ENCODE results near the gene NACAD. TPM values are rescaled to one million over a fixed set of nuclear protein-coding genes. Genes with fewer than 3 reads are reported as not detected.

NACAD gene
- total RNA-seq, 1 experiment from 2014 or later: 5.5 TPM

- ATAC-seq: no peak
- H3K9me3 Mint-ChIP-seq: no peaks in the 10 kb centered on the region
- H3K4me3 Mint-ChIP-seq: no peak overlapping the region
- H3K27me3 Mint-ChIP-seq (ENCODE audit: low read depth): no peaks in the 10 kb centered on the region
- H3K36me3 Mint-ChIP-seq: peaks cover 71% of the 10 kb centered on the region
- POLR2A ChIA-PET: no interaction called here
- CTCF ChIA-PET: interaction anchor here (1.4 kb wide), 1 partner anchor 129 kb away, joined by 3 read pairs; no protein-coding TSS in a partner anchor
- no peak for TF ChIP-seq CBFB (CRISPR knock-in tag; IDR thresholded peaks at IDR 0.05; ENCODE audit: low read depth)
- TF ChIP-seq ZNF281 (CRISPR knock-in tag; IDR thresholded peaks at IDR 0.05): no peak
- TF ChIP-seq OVOL2 (CRISPR knock-in tag; IDR thresholded peaks at IDR 0.05; ENCODE audit: borderline replicate concordance): no peak
- TF ChIP-seq PREB (CRISPR knock-in tag; IDR thresholded peaks at IDR 0.05; ENCODE audit: borderline replicate concordance): no peak
- TF ChIP-seq SP1 (CRISPR knock-in tag; conservative IDR thresholded peaks at IDR 0.05): no peak
- no peak for TF ChIP-seq ARID4B (CRISPR knock-in tag; IDR thresholded peaks at IDR 0.05; ENCODE audit: borderline replicate concordance)
- no peak for TF ChIP-seq CTCF (IDR thresholded peaks at IDR 0.05)
- no peak for TF ChIP-seq ZSCAN18 (CRISPR knock-in tag; IDR thresholded peaks at IDR 0.05)
- TF ChIP-seq CREB1 (CRISPR knock-in tag; IDR thresholded peaks at IDR 0.05): no peak
- TF ChIP-seq CDX4 (CRISPR knock-in tag; IDR thresholded peaks at IDR 0.05; ENCODE audit: borderline replicate concordance): no peak
- no peak for TF ChIP-seq STAT6 (CRISPR knock-in tag; conservative IDR thresholded peaks at IDR 0.05; ENCODE audit: low read depth)
- no peak for TF ChIP-seq ELF4 (CRISPR knock-in tag; IDR thresholded peaks at IDR 0.05; ENCODE audit: low read depth)
- DNase-seq (ENCODE audit: low spot score): no peak
- no peaks in the 10 kb centered on the region; the same call in 1 of the 2 replicates for H3K4me1 Mint-ChIP-seq
- H3K27ac Mint-ChIP-seq: no peak overlapping the region
These were observed 14.3 kb upstream of the NACAD start for GRCh38 chr7:45102785-45103712.
